ENCODE data around the gene DEFB132.

DEFB132 gene

GRCh38 chr20:277496-277781 lies 19.9 kb downstream of the DEFB132 start:
- no peaks in the 10 kb centered on the region for H4K20me1 ChIP-seq (ENCODE audit: insufficient read depth, low read length)
- no peaks in the 10 kb centered on the region for H3K9me2 ChIP-seq (ENCODE audit: low read depth, low read length)
- H3K4me1 ChIP-seq (ENCODE audit: insufficient read depth, low read length, severe bottlenecking) = no peaks in the 10 kb centered on the region
- H3K36me3 ChIP-seq (ENCODE audit: insufficient read depth, low read length) = no peaks in the 10 kb centered on the region; the same call in 1 of the 2 replicates
- no peak overlapping the region for H3K27ac ChIP-seq (ENCODE audit: low read depth, low read length, poor library complexity, severe bottlenecking)
- H3K4me3 ChIP-seq (ENCODE audit: low read depth, low read length, poor library complexity, severe bottlenecking) = no peak overlapping the region
- no peak overlapping the region for H2AFZ ChIP-seq (ENCODE audit: low read length)
- H3F3A ChIP-seq (ENCODE audit: insufficient read depth, low read length) = no peaks in the 10 kb centered on the region
- H3K9ac ChIP-seq (ENCODE audit: low read length) = no peak overlapping the region
- TF ChIP-seq EZH2 (IDR thresholded peaks at IDR 0.05; ENCODE audit: borderline replicate concordance, low read length) = no peak
- TF ChIP-seq, protein P1, sequence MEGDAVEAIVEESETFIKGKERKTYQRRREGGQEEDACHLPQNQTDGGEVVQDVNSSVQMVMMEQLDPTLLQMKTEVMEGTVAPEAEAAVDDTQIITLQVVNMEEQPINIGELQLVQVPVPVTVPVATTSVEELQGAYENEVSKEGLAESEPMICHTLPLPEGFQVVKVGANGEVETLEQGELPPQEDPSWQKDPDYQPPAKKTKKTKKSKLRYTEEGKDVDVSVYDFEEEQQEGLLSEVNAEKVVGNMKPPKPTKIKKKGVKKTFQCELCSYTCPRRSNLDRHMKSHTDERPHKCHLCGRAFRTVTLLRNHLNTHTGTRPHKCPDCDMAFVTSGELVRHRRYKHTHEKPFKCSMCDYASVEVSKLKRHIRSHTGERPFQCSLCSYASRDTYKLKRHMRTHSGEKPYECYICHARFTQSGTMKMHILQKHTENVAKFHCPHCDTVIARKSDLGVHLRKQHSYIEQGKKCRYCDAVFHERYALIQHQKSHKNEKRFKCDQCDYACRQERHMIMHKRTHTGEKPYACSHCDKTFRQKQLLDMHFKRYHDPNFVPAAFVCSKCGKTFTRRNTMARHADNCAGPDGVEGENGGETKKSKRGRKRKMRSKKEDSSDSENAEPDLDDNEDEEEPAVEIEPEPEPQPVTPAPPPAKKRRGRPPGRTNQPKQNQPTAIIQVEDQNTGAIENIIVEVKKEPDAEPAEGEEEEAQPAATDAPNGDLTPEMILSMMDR (IDR thresholded peaks at IDR 0.05; ENCODE audit: low read length) = no peak
- no peaks in the 10 kb centered on the region for H3K27me3 ChIP-seq (ENCODE audit: insufficient read depth, low read length)
- no peaks in the 10 kb centered on the region for H3K9me3 ChIP-seq (ENCODE audit: low read length)
- no peaks in the 10 kb centered on the region for H3K79me2 ChIP-seq (ENCODE audit: insufficient read depth, low read length)
- no peak overlapping the region for H3K4me2 ChIP-seq (ENCODE audit: low read length)

DNA sequence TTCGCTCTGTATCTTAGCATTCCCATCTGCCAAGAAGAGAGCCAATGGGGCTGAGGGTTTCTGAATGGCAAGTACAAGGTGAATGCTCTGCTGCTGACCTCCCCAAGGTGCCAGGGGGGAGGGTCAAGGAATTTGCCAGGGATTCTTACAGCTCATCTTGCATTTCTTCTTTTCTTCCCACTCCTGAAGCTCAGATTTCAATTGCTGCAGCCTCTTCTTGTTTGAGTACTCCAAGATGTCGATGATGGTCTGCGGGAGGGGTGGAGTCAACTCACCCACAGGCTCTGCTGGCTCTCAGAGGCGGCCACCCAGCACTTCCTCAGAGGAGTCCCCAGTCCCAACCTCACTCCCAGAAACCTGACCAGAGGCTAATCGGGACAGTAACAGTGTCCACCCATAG lies 20.7 kb downstream of the DEFB132 start:
- Histone ChIP-seq H3F3A (ENCODE audit: insufficient read depth, low read length) (no peaks in the 10 kb centered on the region), H3K36me3 (ENCODE audit: insufficient read depth, low read length) (no peaks in the 10 kb centered on the region; the same call in 1 of the 2 replicates), H3K4me1 (ENCODE audit: insufficient read depth, low read length, severe bottlenecking) (no peaks in the 10 kb centered on the region), H3K4me3 (ENCODE audit: low read depth, low read length, poor library complexity, severe bottlenecking) (no peak overlapping the region), H2AFZ (ENCODE audit: low read length) (no peak overlapping the region), H4K20me1 (ENCODE audit: insufficient read depth, low read length) (no peaks in the 10 kb centered on the region), H3K4me2 (ENCODE audit: low read length) (no peak overlapping the region), H3K9ac (ENCODE audit: low read length) (no peak overlapping the region), H3K27ac (ENCODE audit: low read depth, low read length, poor library complexity, severe bottlenecking) (no peak overlapping the region), H3K9me2 (ENCODE audit: low read depth, low read length) (no peaks in the 10 kb centered on the region), H3K79me2 (ENCODE audit: insufficient read depth, low read length) (no peaks in the 10 kb centered on the region), H3K9me3 (ENCODE audit: low read length) (no peaks in the 10 kb centered on the region), H3K27me3 (ENCODE audit: insufficient read depth, low read length) (no peaks in the 10 kb centered on the region)
- TF ChIP-seq EZH2 (IDR thresholded peaks at IDR 0.05; ENCODE audit: borderline replicate concordance, low read length) = no peak
- TF ChIP-seq, protein P1 (IDR thresholded peaks at IDR 0.05; ENCODE audit: low read length) = no peak

- H3K27ac ChIP-seq (ENCODE audit: low read depth, low read length, poor library complexity, severe bottlenecking) = no peak overlapping the region
- no peak overlapping the region for H3K4me3 ChIP-seq (ENCODE audit: low read depth, low read length, poor library complexity, severe bottlenecking)
- no peaks in the 10 kb centered on the region for H3K27me3 ChIP-seq (ENCODE audit: insufficient read depth, low read length)
- H3K4me2 ChIP-seq (ENCODE audit: low read length) = no peak overlapping the region
- H2AFZ ChIP-seq (ENCODE audit: low read length) = no peak overlapping the region
- H3K9me3 ChIP-seq (ENCODE audit: low read length) = no peaks in the 10 kb centered on the region
- no peaks in the 10 kb centered on the region for H3F3A ChIP-seq (ENCODE audit: insufficient read depth, low read length)
- no peak overlapping the region for H3K9ac ChIP-seq (ENCODE audit: low read length)
- no peaks in the 10 kb centered on the region for H4K20me1 ChIP-seq (ENCODE audit: insufficient read depth, low read length)
- H3K36me3 ChIP-seq (ENCODE audit: insufficient read depth, low read length) = no peaks in the 10 kb centered on the region; the same call in 1 of the 2 replicates
- H3K4me1 ChIP-seq (ENCODE audit: insufficient read depth, low read length, severe bottlenecking) = no peaks in the 10 kb centered on the region
- TF ChIP-seq EZH2 (IDR thresholded peaks at IDR 0.05; ENCODE audit: borderline replicate concordance, low read length) = no peak
- TF ChIP-seq, protein P1 (IDR thresholded peaks at IDR 0.05; ENCODE audit: low read length) = no peak
- no peaks in the 10 kb centered on the region for H3K9me2 ChIP-seq (ENCODE audit: low read depth, low read length)
- H3K79me2 ChIP-seq (ENCODE audit: insufficient read depth, low read length) = no peaks in the 10 kb centered on the region
Observed at GRCh38 chr20:278607-279571, 21.4 kb downstream of the DEFB132 start.
